SJSA1 (cell line): Measurements from ENCODE around the gene FOXP3. TPM values are rescaled to one million over a fixed set of nuclear protein-coding genes. Genes with fewer than 3 reads are reported as not detected.

Experiments
- DNase-seq, 2 experiments: peaks; one replicate each; pipeline ENCODE4 v3.0.0-alpha.2; 2015 to 2020; ENCODE audit warnings: low spot score in 2 of 2, low read depth in 1 of 2
- H3K27ac ChIP-seq: fragments of 250-450 bp; sonication (Bioruptor Pico); 2 replicates; pipeline ENCODE4 v1.5.1; 2020; ENCODE audit warnings: mild to moderate bottlenecking, moderate library complexity
- H3K27me3 ChIP-seq: fragments of 250-450 bp; sonication (Bioruptor Pico); replicated peaks from 2 replicates; pipeline ENCODE4 v1.5.1; 2020; ENCODE audit warnings: mild to moderate bottlenecking, moderate library complexity
- H3K36me3 ChIP-seq: fragments of 250-450 bp; sonication (Bioruptor Pico); 2 replicates; pipeline ENCODE4 v1.5.1; 2020; ENCODE audit warnings: mild to moderate bottlenecking
- H3K4me1 ChIP-seq: fragments of 250-450 bp; sonication (Bioruptor Pico); replicated peaks from 2 replicates; pipeline ENCODE4 v1.6.1; 2021; ENCODE audit warnings: mild to moderate bottlenecking
- H3K4me3 ChIP-seq: fragments of 250-450 bp; sonication (Bioruptor Pico); 2 replicates; pipeline ENCODE4 v1.5.1; 2020; ENCODE audit warnings: mild to moderate bottlenecking
- H3K9me3 ChIP-seq: fragments of 250-450 bp; sonication (Bioruptor Pico); replicated peaks from 2 replicates; pipeline ENCODE4 v1.5.1; 2020; ENCODE audit warnings: mild to moderate bottlenecking
- total RNA-seq: library from RNA; depleted of rRNA; stranded (reverse); fragments of >200 nt; shearing (Covaris generic); gene quantifications from 2 replicates; pipeline ENCODE4 v1.2.3, GENCODE V29; 2014

FOXP3 gene
- total RNA-seq, 1 experiment from 2014 or later, result not detected

DNA sequence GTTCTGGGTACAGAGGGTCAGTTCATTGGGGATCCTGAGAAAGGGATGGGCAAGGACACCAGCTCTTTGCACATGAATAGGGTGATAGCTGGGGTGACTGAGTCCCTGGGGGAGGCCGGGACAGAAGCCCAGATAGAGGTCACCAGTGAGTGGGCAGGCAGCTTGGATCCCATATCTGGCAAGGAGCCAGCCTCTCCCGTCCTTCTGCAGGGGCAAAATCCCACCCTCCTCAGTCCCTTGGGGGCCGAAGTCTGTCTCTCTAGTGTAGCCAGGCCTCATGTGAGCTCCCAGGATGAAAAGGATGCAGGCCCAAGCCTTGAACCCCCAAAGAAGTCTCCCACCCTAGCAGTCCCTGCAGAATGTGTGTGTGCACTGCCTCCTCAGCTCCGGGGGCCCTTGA lies 22.1 kb upstream of the FOXP3 start:
- Histone ChIP-seq H3K4me1 (no peaks in the 10 kb centered on the region), H3K27ac (no peak overlapping the region), H3K36me3 (no peaks in the 10 kb centered on the region), H3K27me3 (no peaks in the 10 kb centered on the region), H3K9me3 (no peaks in the 10 kb centered on the region), H3K4me3 (no peak overlapping the region)
- no peak for DNase-seq

DNA sequence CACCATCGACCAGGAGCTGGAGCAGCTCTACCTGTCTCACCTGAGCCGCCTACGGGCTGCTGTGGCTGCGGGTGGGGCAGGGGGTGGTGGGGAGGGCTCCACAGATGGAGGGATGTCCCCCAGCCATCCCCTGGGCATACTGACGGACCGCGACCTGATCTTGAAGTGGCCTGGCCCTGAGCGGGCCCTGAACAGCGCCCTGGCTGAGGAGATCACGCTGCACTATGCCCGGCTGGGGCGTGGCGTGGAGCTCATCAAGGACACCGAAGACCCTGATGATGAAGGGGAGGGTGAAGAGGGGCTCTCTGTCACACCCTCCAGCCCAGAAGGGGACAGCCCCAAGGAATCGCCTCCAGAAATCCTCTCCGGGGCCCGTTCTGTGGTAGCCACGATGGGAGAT lies 21.6 kb upstream of the FOXP3 start:
- H3K4me3 ChIP-seq, result no peak overlapping the region
- H3K27ac ChIP-seq, result no peak overlapping the region
- no peaks in the 10 kb centered on the region for H3K27me3 ChIP-seq
- no peaks in the 10 kb centered on the region for H3K9me3 ChIP-seq
- no peaks in the 10 kb centered on the region for H3K4me1 ChIP-seq
- no peaks in the 10 kb centered on the region for H3K36me3 ChIP-seq
- DNase-seq, result no peak

DNA sequence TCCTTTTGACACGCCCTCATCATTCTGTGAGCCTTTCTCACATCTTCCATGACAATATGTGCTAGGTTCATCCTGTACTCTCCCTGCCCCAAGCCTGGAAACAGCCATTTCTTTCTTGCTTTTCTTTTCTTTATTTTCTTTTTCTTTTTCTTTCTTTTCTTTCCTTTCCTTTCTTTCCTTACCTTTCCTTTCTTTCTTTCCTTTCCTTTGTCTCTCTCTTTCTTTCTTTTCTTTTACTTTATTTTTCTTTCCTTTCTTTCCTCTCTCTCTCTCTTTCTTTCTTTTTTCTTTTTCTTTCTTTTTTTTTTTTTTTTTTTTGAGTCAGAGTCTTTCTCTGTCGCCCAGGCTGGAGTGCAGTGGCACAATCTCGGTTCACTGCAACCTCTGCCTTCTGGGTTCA lies 19.7 kb upstream of the FOXP3 start:
- Histone ChIP-seq H3K36me3 (no peaks in the 10 kb centered on the region), H3K4me3 (no peak overlapping the region), H3K9me3 (no peaks in the 10 kb centered on the region), H3K27ac (no peak overlapping the region), H3K27me3 (no peaks in the 10 kb centered on the region), H3K4me1 (no peaks in the 10 kb centered on the region)
- DNase-seq, result no peak

DNA sequence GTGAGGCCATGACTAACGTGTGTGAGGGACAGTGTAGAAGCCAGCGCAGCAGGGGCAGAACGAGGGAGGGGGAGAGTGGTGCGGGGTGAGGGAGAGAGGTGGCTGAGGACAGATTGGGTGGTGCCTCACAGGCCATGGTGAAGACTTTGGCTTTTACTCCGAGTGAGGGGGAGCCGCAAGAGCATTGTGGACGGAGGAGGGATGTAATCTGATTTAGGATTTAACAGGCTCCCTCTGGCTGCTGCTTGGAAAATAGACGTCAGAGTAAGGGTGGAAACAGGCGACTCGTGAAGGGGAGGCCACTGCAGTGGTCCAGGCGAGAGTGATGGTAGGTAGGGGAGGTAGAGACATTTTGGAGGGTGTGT lies 18.1 kb upstream of the FOXP3 start:
- no peaks in the 10 kb centered on the region for H3K27me3 ChIP-seq
- DNase-seq, result no peak

DNA sequence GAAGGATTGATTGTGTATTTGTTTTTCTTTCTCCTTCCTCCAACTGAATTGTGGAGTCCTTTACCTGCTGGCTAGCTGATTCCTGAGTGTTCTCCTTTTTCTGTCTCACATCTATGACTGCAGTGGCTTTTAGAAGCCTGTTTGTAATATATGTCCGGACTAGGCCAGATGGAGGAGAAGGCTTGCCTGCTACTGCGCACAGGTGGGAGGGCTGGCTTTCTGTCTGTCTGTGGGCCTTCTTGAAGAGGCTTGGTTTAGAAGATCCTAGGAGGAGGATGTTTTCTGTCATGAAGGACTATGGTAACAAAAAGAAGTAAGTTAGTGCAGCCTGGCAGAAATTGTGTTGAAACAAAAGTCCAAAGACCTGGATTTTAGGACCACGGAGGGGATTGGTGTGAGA lies 13.6 kb upstream of the FOXP3 start:
- H3K4me1 ChIP-seq, result no peaks in the 10 kb centered on the region
- no peaks in the 10 kb centered on the region for H3K9me3 ChIP-seq
- no peaks in the 10 kb centered on the region for H3K27me3 ChIP-seq
- no peaks in the 10 kb centered on the region for H3K36me3 ChIP-seq
- no peak overlapping the region for H3K27ac ChIP-seq
- H3K4me3 ChIP-seq, result no peak overlapping the region
- DNase-seq, result no peak

More for the DNA sequence above, 18.1 kb upstream of the FOXP3 start:
- Histone ChIP-seq H3K4me3 (no peak overlapping the region), H3K27ac (no peak overlapping the region), H3K36me3 (no peaks in the 10 kb centered on the region), H3K9me3 (no peaks in the 10 kb centered on the region), H3K4me1 (no peaks in the 10 kb centered on the region)

DNA sequence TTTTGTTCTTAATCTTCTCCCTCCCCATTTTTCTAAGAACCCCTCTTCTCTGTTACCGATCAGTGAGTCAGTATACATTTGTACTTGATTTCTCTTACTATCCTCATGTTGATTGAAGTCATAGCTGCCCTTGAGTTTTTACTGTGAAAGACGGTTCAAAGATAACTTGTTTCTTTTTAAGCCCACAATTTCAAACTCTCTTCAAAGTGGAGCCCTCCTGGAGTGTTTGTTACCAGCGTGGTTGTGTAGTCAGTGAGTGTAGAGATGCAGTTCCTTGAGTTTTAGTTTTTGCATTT lies 13.0 kb upstream of the FOXP3 start:
- Histone ChIP-seq H3K4me3 (no peak overlapping the region), H3K27ac (no peak overlapping the region), H3K27me3 (no peaks in the 10 kb centered on the region), H3K4me1 (no peaks in the 10 kb centered on the region), H3K9me3 (no peaks in the 10 kb centered on the region), H3K36me3 (peaks cover 2% of the 10 kb centered on the region; the same call in 1 of the 2 replicates)
- no peak for DNase-seq

DNA sequence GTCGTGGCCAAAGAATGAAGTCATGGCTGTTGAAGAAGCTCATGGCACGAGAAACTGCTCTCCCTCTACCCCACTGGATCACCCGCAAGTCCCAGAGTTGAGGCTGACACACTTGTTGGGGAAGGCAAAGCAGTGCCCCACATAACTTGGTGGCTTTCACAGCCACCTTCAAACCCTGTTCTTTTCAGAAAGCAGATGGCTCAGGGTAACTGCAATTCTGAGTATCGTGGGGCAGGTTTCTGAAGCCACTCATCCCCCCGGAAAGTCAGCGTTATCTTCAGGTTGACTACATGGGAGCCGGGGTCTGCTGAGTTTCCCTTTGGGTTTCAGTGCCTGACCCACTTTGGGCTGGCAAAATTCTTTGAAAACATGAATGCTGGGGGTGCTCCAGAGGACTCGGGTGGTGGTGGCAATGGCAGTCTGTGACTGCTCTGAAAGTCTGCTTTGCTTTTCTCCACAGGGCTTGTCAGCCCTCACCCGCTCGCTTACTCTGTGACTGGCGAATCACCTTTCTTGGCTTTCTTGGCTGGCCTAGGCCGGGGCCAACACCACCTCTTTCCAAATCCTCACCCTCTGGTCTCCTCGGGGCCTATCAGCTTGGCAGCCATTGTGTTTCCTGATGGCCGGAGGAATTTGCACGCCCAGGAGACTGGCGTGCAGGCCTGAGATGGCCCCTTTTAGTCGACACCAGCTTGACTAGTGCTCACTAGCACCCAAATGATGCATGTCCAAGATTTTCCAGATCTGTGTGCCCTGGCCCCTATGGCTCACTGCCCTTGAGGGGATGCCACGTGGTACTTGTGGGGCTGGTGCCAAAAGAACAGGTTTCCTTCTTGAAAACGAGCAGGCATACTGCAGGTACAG lies 12.4 kb upstream of the FOXP3 start:
- no peak for DNase-seq
- H3K27ac ChIP-seq, result no peak overlapping the region
- no peak overlapping the region for H3K4me3 ChIP-seq
- H3K4me1 ChIP-seq, result no peaks in the 10 kb centered on the region
- no peaks in the 10 kb centered on the region for H3K9me3 ChIP-seq
- peaks cover 4% of the 10 kb centered on the region; the same call in 1 of the 2 replicates for H3K36me3 ChIP-seq
- H3K27me3 ChIP-seq, result no peaks in the 10 kb centered on the region

DNA sequence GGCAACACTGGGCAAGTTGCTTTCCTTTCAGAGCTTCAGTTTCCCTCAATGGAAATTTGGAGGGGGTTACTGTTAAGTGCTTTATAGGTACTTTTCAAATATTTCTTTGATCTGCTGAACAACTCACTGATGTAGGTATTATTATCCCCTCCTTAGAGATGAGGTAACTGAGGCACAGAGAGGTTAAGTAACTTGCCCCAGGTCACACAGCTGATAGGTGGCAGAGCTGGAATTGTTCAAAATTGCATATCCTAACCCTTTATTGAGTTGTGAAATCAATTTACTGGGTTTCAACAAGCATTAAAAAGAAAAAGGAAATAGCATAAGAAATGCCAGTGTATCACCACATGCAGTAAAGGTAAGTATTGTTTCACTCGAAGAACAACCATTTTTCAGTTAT lies 11.7 kb upstream of the FOXP3 start:
- no peaks in the 10 kb centered on the region for H3K4me1 ChIP-seq
- no peak for DNase-seq
- no peak overlapping the region for H3K4me3 ChIP-seq
- no peaks in the 10 kb centered on the region for H3K27me3 ChIP-seq
- H3K36me3 ChIP-seq, result peaks cover 4% of the 10 kb centered on the region; the same call in 1 of the 2 replicates
- no peak overlapping the region for H3K27ac ChIP-seq
- H3K9me3 ChIP-seq, result no peaks in the 10 kb centered on the region

DNA sequence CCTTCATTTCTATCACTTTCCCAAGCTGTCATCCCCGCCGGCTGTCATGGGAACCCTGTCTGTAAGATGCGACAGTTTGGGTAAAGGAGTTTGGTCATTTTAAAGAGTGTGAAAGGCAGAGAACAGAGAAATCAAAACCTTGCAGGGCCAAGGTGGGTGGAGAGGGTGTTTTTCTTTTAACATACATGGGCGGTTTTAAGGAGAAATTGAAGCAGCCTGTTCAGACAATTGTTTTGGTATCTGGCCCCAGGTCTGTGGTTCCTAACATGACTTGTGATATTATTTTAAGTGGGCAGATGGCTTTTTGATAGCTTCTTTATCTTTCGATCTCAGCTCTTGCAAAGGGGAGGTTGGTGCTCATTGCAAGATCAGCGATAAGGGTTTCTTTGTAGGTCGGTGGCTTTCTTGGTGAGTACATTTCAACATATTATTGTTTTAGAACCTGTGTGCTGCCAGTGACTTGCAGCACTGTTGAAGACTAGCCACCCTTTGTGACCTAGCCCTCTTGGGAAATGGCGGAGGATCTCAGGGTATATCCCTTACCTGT lies 8.7 kb upstream of the FOXP3 start:
- H3K4me1 ChIP-seq, result peaks cover 13% of the 10 kb centered on the region
- H3K4me3 ChIP-seq, result no peak overlapping the region
- no peaks in the 10 kb centered on the region for H3K27me3 ChIP-seq
- DNase-seq, result no peak
- no peak overlapping the region for H3K27ac ChIP-seq
- no peaks in the 10 kb centered on the region for H3K9me3 ChIP-seq
- peaks cover 16% of the 10 kb centered on the region for H3K36me3 ChIP-seq

DNA sequence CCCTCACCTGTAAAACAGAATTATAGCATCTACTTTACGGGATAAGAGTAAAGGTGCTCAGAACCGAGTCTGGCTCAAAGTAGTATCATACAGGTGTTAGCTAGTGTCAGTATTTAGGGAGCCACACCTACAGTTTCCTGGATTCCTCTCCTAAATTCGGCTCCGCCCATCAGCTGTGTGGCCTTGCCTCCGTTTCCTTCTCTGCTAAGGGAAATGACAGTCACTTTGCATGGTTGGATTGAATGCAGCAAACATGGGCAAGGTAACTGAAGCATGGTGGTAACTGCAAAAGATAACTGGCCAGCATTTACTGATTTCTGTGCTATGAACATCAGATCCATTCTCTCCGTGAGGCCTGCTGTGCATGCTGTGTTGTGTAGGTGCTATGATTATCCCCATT lies 7.9 kb upstream of the FOXP3 start:
- H3K27ac ChIP-seq, result no peak overlapping the region
- peaks cover 16% of the 10 kb centered on the region for H3K36me3 ChIP-seq
- H3K9me3 ChIP-seq, result no peaks in the 10 kb centered on the region
- DNase-seq, result no peak
- H3K4me1 ChIP-seq, result peaks cover 13% of the 10 kb centered on the region
- no peaks in the 10 kb centered on the region for H3K27me3 ChIP-seq
- H3K4me3 ChIP-seq, result no peak overlapping the region

DNA sequence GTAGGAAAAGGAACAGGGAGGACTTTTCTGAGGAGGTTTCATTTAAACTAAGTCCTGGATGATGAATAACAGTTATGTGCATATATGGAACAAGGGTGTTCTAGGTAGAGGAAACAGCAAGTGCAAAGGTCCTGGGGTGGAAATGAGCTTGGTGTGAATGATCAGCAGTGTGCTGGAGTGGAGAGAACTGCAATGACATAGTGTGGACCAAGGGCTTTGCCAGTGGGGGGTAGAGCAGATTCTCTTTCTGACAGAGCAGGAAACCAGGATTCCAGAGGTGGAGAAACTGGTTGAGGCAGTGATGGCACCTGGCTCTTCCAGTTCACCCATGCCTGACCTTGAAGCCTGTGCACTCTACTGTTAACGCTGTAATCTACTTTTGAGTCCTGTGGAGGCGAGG lies 6.8 kb upstream of the FOXP3 start:
- Histone ChIP-seq H3K4me1 (peaks cover 13% of the 10 kb centered on the region), H3K4me3 (no peak overlapping the region), H3K9me3 (no peaks in the 10 kb centered on the region), H3K36me3 (peaks cover 16% of the 10 kb centered on the region), H3K27me3 (no peaks in the 10 kb centered on the region), H3K27ac (no peak overlapping the region)
- no peak for DNase-seq

DNA sequence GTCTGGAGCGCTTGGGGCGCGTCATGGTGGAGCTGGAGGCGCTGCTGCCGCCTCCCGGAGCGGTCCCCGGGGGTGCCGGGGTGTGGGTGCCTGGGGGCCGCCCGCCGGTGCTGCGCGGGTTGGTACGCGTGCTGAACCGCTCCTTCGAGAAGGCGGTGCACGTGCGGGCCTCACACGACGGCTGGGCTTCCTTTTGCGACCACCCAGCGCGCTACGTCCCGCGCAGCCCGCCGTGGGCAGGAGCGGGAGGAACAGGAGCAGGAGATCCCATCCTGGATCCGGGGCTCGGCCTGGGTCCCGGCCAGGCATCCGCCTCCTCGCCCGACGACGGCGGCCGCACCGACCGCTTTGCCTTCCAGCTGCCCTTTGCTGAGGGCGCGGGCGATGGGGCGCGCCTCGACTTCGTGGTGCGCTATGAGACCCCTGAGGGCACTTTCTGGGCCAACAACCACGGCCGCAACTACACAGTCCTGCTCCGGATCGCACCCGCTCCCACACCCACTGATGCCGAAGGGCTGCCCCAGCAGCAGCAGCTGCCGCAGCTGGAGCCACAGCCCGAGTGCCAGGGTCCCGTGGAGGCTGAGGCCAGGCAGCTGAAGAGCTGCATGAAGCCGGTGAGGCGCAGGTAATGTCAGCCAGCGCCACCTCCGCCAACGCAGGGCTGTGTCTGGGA lies 5.9 kb upstream of the FOXP3 start:
- DNase-seq, result no peak
- Histone ChIP-seq H3K4me3 (peak overlapping the region; percentile 96), H3K27ac (peak overlapping the region; percentile 96), H3K36me3 (peaks cover 16% of the 10 kb centered on the region), H3K27me3 (no peaks in the 10 kb centered on the region), H3K4me1 (peaks cover 13% of the 10 kb centered on the region), H3K9me3 (no peaks in the 10 kb centered on the region)

DNA sequence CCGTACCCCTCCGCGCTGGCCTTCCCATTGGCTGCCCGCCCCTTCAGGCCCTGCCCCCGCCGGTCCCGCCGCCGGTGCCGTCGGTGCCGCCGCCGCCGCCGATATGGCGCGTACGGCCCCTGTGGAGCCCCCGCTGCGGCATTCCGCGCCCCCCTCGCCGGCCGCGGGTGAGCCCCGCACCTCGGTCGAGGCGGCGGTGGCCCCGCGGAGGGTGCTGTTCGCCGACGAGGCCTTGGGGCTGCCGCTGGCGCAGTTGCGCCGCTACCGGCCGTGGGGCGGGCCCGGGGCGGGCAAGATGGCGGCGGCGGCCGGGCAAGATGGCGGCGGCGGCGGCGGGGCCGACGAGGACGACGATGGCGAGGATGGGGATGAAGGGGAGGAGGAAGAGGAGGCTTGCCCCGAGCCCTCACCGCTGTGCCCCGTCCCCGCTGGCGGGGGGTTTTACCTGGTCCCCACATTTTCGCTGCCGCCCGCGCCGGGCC lies 5.3 kb upstream of the FOXP3 start, which contains the start of gene PPP1R3F:
TSS of gene PPP1R3F (plus strand) at position 27 of the 482 bp plus-strand sequence. CDS start at position 104, 77 bp downstream.
- H3K27me3 ChIP-seq, result no peaks in the 10 kb centered on the region
- H3K4me3 ChIP-seq, result peak within 1 kb of the TSS; percentile 96
- peaks cover 16% of the 10 kb centered on the region for H3K36me3 ChIP-seq
- peaks cover 13% of the 10 kb centered on the region for H3K4me1 ChIP-seq
- no peaks in the 10 kb centered on the region for H3K9me3 ChIP-seq
- no peak for DNase-seq
- peak within 1 kb of the TSS; percentile 96 for H3K27ac ChIP-seq
